A172 (cell line): ENCODE results near the gene MPZL1. TPM values are rescaled to one million over a fixed set of nuclear protein-coding genes. Genes with fewer than 3 reads are reported as not detected.
"Not testable (repeated sequence)": the region's sequence is repeated elsewhere in the genome, so short reads cannot be mapped to it uniquely, and the experiment has no call there.

Experiments used
- DNase-seq: peaks from one replicate; pipeline ENCODE4 v3.0.0-alpha.2; 2015; ENCODE audit warnings: low spot score
- total RNA-seq: library from RNA; depleted of rRNA; stranded (reverse); fragments of >200 nt; shearing (Covaris generic); gene quantifications from 2 replicates; pipeline ENCODE4 v1.2.3, GENCODE V29; 2014

The MPZL1 gene
- total RNA-seq, 1 experiment from 2014 or later, result 126 TPM

DNA sequence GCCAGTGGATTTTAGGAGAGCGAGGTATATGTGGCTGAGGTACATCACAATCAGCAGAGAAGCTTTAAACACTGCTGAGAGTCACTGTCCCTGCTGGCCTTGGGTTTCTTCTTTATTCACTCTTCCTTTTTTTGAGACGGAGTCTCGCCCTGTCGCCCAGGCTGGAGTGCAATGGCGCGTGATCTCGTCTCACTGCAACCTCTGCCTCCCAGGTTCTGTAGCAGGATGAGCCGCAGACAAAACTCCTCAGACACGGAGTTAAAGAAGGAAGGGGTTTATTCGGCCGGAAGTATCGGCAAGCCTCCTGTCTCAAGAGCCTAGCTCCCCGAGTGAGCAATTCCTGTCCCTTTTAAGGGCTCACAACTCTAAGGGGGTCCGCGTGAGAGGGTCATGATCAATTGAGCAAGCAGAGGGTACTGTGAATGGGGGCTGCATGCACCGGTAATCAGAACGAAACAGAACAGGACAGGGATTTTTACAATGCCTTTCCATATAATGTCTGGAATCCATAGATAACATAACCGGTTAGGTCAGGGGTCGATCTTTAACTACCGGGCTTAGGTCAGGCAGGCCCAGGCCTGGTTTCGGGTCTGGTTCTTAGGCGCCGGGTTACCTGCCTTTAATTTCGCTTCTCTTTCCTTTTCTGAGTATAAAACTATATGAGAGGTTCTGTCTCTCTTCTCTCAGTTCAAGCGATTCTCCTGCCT, 1.9 kb upstream of the MPZL1 start:
- DNase-seq, result not testable (repeated sequence)

DNA sequence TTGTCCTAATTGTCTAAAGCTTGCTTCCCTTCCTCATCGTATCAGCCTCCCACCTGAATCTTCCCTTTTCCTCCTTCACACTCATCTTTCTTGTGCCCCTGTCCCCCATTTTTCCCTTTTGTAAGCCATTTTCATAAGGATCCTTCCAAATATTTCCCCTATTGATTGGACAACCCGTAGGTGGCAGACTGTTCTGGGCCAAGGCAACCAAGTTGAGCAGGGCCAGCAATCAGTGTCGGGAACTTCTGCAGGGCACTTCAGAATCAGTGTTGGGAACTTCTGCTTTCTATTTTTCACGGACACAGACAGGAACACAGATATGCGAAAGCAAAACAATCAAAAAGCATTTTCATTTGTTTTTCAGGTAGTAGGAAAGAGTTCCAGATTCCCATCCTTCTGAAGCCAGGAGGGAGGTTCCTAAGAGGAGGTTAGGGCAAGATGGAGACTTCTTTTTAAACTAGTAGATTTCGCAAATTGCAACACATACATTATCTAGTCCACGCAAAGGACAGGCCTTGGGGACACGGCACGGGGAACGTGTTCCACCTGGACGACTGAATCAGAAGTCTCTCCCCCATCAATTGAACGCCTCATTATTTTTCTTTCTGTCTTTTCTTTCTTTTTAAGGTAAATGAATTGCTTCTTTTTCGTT, 691 bp upstream of the MPZL1 start:
- peak; percentile 49 for DNase-seq

DNA sequence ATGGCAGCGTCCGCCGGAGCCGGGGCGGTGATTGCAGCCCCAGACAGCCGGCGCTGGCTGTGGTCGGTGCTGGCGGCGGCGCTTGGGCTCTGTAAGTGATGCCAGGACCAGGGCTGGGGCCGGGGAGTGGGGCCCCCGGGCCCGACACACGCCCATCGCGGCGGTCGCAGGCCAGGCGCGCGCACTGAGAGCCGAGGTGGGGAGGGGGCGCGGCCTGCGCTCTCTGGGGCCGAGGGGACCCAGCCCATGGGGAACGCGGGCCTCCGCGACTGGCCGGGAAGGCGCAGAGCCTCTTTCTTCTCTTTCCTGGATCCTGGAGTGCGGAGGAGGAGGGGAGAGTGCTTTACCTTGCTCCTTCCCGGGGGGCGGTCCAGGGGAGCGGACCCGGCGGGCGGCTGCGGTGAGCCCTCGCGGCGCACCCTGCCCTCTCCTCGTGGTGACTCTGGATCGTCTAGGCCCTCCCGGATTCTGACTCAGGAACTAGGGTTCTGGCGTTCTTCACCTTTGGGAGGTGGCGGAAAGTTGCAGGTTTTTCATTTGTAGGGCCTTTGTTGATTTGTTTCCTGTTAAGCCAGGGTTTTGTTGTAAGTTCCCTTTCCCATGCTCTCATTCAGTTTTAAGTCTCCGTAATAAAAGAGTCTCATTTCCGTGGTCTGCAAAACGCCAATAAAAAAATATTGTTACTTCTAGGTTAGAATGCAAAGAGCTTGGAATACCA, 529 bp downstream of the MPZL1 start:
- peak; percentile 50 for DNase-seq

- no peak for DNase-seq
These were observed 1.1 kb downstream of the MPZL1 start for GRCh38 chr1:167722870-167723251.

GRCh38 chr1:167723707-167724323, 2.0 kb downstream of the MPZL1 start:
- DNase-seq, result no peak

DNA sequence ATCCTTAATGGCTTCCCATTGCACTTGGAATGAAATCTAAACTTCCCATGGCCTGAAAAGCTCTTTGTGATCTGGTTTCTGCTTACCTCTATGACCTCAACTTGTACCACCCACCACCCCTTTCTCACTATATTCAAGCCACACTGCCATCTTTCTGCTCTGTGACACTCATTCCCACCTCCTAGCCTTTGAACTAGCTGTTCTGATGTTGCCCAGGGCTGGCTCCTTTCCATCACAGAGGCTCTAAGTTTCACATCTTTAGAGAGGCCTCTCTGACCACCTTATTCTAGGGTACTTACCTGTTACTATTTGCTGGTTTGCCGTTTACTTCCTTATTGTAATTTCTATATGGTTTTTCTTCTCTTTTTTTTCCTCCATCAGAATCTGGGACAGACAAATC, 4.2 kb downstream of the MPZL1 start:
- DNase-seq, result no peak

- DNase-seq, result no peak
These were observed 7.1 kb downstream of the MPZL1 start for GRCh38 chr1:167728818-167729410.

DNA sequence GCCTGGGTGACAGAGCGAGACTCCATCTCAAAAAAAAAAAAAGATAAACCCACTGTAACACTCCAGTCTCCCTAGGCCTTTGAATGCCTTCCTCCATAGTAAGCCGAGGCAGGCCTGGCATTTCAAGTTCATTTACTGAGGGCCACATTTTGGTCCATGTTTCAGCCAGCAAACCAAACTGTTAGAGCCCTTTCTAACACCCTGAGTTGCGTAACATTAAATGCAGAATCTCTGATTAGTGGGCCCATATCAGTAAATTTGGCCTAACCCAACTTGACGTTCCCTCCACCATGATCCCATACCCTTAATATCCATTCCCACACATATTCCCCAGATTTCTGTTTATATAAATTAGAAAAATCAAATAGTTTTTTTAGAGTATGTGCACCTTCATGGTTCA, 12.4 kb downstream of the MPZL1 start:
- DNase-seq, result no peak

DNA sequence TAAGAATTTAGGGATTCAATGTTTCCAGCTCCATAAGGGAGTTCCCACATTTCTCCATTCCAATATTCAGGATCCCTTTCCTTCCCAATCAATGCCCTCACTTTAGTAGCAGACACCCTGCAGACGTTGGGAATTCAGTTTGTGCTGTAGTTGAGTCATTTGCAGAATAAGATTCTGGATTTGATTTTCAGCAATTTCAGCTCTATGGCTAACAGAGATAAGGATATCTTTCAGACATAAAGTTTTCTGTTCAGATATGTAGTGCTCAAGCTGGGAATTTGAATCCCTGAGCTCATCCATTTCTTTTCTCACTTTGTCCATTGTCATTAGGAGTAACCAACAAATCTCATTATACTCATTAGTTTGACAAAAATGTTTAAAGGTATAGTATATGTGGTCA, 13.1 kb downstream of the MPZL1 start:
- DNase-seq, result no peak

DNA sequence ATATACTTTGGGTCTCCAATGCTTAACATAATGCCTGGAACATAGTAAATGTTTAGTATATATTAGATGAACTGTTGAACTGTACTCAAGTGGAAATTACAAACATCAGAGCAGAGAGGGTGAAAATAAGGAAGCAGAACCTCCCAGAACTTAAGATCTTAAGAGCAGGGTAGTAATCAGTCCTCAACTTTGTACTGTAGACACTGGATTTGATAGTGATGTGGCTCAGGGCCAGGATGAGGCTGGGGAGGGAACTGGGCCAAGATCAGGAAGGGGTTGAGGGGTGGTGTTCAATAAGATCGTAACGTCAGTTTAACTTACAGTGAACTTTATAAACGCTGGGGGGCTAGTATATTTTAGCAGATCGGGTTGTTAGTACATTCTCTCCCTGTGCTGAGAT, 15.4 kb downstream of the MPZL1 start:
- DNase-seq, result no peak

DNA sequence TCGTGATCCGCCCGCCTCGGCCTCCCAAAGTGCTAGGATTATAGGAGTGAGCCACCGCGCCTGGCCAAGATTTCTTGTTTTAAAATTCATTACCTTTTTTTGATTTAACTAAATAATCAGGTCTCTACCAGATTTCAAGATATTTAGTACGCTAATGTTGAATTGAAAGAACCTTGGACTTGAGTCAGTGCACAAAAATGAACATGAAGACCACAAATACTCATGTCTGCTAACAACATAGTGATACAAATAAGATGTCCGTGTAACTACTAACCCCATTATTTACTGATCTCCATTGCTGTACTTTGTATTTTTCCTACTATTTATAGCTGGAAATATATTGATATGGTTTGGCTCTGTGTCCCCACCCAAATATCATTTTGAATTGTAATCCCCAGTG, 16.4 kb downstream of the MPZL1 start:
- no peak for DNase-seq

GRCh38 chr1:167739752-167740151, 18.0 kb downstream of the MPZL1 start:
- DNase-seq, result no peak

DNA sequence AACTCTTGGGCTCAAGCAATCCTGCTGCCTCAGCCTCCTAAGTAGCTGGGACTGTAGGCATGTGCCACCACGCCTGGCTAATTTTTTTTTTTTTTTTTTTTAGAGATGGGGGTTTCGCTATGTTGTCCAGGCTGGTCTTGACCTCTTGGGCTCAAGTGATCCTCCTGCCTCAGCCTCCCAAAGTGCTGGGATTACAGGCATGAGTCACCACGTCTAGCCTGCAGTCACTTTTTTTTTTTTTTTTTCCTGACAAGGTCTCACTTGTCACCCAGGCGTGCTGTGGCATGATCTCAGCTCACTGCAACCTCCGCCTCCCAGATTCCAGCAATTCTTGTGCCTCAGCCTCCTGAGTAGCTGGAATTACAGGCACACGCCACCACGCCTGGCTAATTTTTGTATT, 19.3 kb downstream of the MPZL1 start:
- not testable (repeated sequence) for DNase-seq

- not testable (repeated sequence) for DNase-seq
These were observed 20.7 kb downstream of the MPZL1 start for GRCh38 chr1:167742392-167743057.

GRCh38 chr1:167744901-167745300, 23.1 kb downstream of the MPZL1 start:
- DNase-seq, result no peak

- no peak for DNase-seq
These were observed 24.4 kb downstream of the MPZL1 start for GRCh38 chr1:167746013-167746672.

DNA sequence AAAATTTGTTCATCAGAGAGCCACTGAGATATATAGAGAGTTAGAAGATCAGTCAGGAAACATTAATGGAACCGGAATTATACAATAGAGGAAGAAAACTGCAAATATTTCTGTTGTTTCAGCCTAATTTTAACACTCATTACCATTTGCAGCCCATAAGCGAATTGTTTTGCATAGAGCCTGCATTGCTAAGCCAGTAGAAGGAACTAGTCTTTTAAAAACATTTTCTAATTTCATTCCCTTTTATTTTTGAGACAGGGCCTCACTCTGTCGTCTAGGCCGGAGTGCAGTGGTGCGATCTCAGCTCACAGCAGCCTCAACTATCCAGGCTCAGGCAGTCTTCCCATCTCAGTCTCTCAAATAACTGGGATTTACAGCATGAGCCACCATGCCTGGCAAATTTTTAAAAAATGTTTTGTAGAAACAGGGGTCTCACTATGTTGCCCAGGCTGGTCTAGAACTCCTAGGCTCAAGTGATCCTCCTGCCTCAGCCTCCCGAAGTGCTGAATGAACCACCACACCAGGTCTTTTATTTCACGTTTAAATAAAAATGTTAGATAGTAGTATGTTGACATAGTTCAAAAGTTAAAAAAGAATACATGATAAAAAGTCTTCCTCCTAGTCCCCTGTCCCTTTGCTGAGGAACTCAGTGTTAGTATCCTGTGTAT, 25.3 kb downstream of the MPZL1 start:
- DNase-seq, result no peak

GRCh38 chr1:167747988-167748387, 26.2 kb downstream of the MPZL1 start:
- DNase-seq, result no peak

DNA sequence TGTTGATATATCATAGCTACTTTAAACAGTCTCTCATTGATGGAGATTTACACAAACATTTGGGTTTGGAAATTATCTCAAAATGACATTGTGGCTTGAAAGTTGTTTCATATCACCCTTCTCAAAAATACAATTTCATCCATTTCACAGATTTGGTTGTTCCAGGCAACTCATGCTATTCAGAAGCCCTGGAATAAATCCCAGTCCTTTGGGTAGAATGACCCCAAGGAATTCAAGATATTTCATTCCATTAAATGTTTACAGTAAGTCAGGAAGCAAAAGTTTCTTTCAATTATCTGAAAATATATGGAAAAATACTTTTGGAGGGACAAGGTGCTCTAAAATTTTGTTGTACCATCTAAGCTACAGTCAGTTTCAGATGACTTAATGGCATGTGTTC, 27.1 kb downstream of the MPZL1 start:
- DNase-seq, result no peak

GRCh38 chr1:167749741-167750140, 28.0 kb downstream of the MPZL1 start:
- no peak for DNase-seq

- DNase-seq, result no peak
These were observed 28.9 kb downstream of the MPZL1 start for GRCh38 chr1:167750641-167751040.
